B cell (primary cell): ENCODE measurements around the gene BMERB1. TPM values are rescaled to one million over a fixed set of nuclear protein-coding genes. Genes with fewer than 3 reads are reported as not detected.

Experiments used
- ATAC-seq: fragments of 200-7000 bp; cut with Tn5 transposase; one replicate; pipeline ENCODE4 v1.10.0; 2021; ENCODE audit warnings: low read depth, mild to moderate bottlenecking, moderate number of reproducible peaks, moderate library complexity
- CTCF ChIA-PET: fragments of 350-600 bp; sonication (Branson Sonifier 250); formaldehyde crosslinking; loops from one replicate; lab custom pipeline; 2021; ENCODE audit warnings: antibody characterized with exemption, inconsistent platforms; lab: Charles Lee
- POLR2A ChIA-PET: fragments of 350-600 bp; sonication (Branson Sonifier 250); formaldehyde crosslinking; loops from one replicate; lab custom pipeline; 2021; ENCODE audit warnings: antibody characterized with exemption; lab: Charles Lee
- DNase-seq: peaks from one replicate; pipeline ENCODE4 v3.0.0; 2013
- H2AFZ ChIP-seq: 2 replicates; pipeline ENCODE4 v1.6.1; 2012; ENCODE audit warnings: mild to moderate bottlenecking, low read depth, low read length; ENCODE audit not compliant: insufficient read depth, poor library complexity, severe bottlenecking
- H3K27ac ChIP-seq, 2 donors: 1 replicate in 1 of 2; 2 replicates in 1 of 2; pipeline ENCODE4 v1.5.1; 2012 to 2013; ENCODE audit warnings: low read length in 2 of 2, mild to moderate bottlenecking in 2 of 2, moderate library complexity in 1 of 2
- H3K27me3 ChIP-seq, 4 experiments: fragments of 200-600 bp in 1 of 4; sonication (generic) in 1 of 4; replicated peaks in 1 of 4; 1 replicate in 2 of 4; 2 replicates in 2 of 4; pipeline versions ENCODE4 v1.6.1 to v1.7.0; 2013 to 2016; ENCODE audit warnings: low read length in 3 of 4, mild to moderate bottlenecking in 2 of 4, mixed read lengths in 1 of 4, moderate library complexity in 1 of 4; ENCODE audit not compliant: insufficient read depth in 4 of 4, control insufficient read depth in 3 of 4; ENCODE audit errors: control extremely low read depth in 1 of 4
- H3K36me3 ChIP-seq, 2 experiments: replicated peaks in 1 of 2; 1 replicate in 1 of 2; 2 replicates in 1 of 2; pipeline versions ENCODE4 v1.6.1 to v1.7.1; 2013; ENCODE audit warnings: low read length in 1 of 2; ENCODE audit not compliant: insufficient read depth in 2 of 2, control insufficient read depth in 1 of 2; ENCODE audit errors: control extremely low read depth in 1 of 2, extremely low read depth in 1 of 2
- H3K4me1 ChIP-seq, 2 donors: fragments of 200-600 bp in 1 of 2; sonication (generic) in 1 of 2; 1 replicate in 1 of 2; 2 replicates in 1 of 2; pipeline versions ENCODE4 v1.5.1 to v1.6.1; 2013 to 2017; ENCODE audit warnings: low read length in 2 of 2; ENCODE audit not compliant: control insufficient read depth in 2 of 2, insufficient read depth in 2 of 2
- H3K4me2 ChIP-seq: replicated peaks from 2 replicates; pipeline ENCODE3; 2012; ENCODE audit warnings: mild to moderate bottlenecking, low read depth, low read length; ENCODE audit not compliant: poor library complexity, severe bottlenecking
- H3K4me3 ChIP-seq, 5 experiments: fragments of 200-600 bp in 1 of 5; sonication (generic) in 1 of 5; 1 replicate in 3 of 5; 2 replicates in 2 of 5; pipeline versions ENCODE4 v1.5.1 to v1.7.0; 2011 to 2016; ENCODE audit warnings: low read length in 4 of 5, mild to moderate bottlenecking in 4 of 5, low read depth in 2 of 5, control low read depth in 1 of 5, moderate library complexity in 1 of 5; ENCODE audit not compliant: insufficient read depth in 1 of 5; ENCODE audit errors: control extremely low read depth in 1 of 5, extremely low read depth in 1 of 5
- H3K79me2 ChIP-seq: fragments of 200-600 bp; sonication (generic); one replicate; pipeline ENCODE4 v1.6.0; 2016; ENCODE audit warnings: low read length; ENCODE audit not compliant: control insufficient read depth, insufficient read depth
- H3K9ac ChIP-seq: fragments of 200-600 bp; sonication (generic); 2 replicates; pipeline ENCODE4 v1.6.1; 2017; ENCODE audit warnings: mild to moderate bottlenecking, low read length, moderate library complexity
- H3K9me3 ChIP-seq, 3 donors: one replicate each; pipeline versions ENCODE4 v1.6.1 to v1.7.1; 2013; ENCODE audit warnings: low read length in 2 of 3; ENCODE audit not compliant: control insufficient read depth in 2 of 3, insufficient read depth in 1 of 3; ENCODE audit errors: control extremely low read depth in 1 of 3
- H4K20me1 ChIP-seq: 2 replicates; pipeline ENCODE4 v1.6.0; 2012; ENCODE audit warnings: mild to moderate bottlenecking, low read length; ENCODE audit not compliant: insufficient read depth, control insufficient read depth, poor library complexity, severe bottlenecking
- H3K27ac Mint-ChIP-seq: one replicate; pipeline ENCODE4 v1.8.0; 2021; ENCODE audit warnings: mixed read lengths
- H3K27me3 Mint-ChIP-seq: one replicate; pipeline ENCODE4 v1.8.0; 2021; ENCODE audit warnings: mixed read lengths
- H3K4me1 Mint-ChIP-seq: one replicate; pipeline ENCODE4 v1.8.0; 2021; ENCODE audit warnings: mixed read lengths
- H3K4me3 Mint-ChIP-seq: one replicate; pipeline ENCODE4 v1.8.0; 2021; ENCODE audit warnings: mixed read lengths
- H3K9me3 Mint-ChIP-seq: one replicate; pipeline ENCODE4 v1.8.0; 2022; ENCODE audit warnings: mixed read lengths; ENCODE audit not compliant: insufficient read depth
- CTCF ChIP-seq: fragments of 200-600 bp; IDR thresholded peaks from one replicate; pipeline ENCODE4 v1.8.0; 2022; ENCODE audit warnings: antibody characterized with exemption, mild to moderate bottlenecking
- EZH2 ChIP-seq: IDR thresholded peaks from 2 replicates; pipeline ENCODE4 v1.6.1; 2012; ENCODE audit warnings: borderline replicate concordance, low read depth, mild to moderate bottlenecking, moderate library complexity, low read length; ENCODE audit not compliant: insufficient read depth, poor library complexity, severe bottlenecking
- WGBS: methylation state at CpG from one replicate; pipeline ENCODE4 v1.1.5; 2013; ENCODE audit warnings: missing lambda C conversion rate; ENCODE audit not compliant: insufficient coverage; 5-methylcytosine and 5-hydroxymethylcytosine counted together
- intact Hi-C: fragments of 100-400 bp; cut with micrococcal nuclease; formaldehyde crosslinking; loops from one replicate; pipeline ENCODE4 v1.10.0; 2022
- polyA plus RNA-seq: library from polyadenylated mRNA; depleted of rRNA; stranded (reverse); fragments of >200 nt; gene quantifications from 2 replicates; pipeline ENCODE4 v1.2.3, GENCODE V29; 2012
- total RNA-seq, 2 donors: library from RNA; stranded (reverse); fragments of 120-200 nt in 1 of 2; gene quantifications; 1 replicate in 1 of 2; 2 replicates in 1 of 2; pipeline versions ENCODE4 v1.2.3 to v1.2.4, GENCODE V29; 2013 to 2022

The BMERB1 gene
- total and polyA plus RNA-seq, 2 donors (not counting 1 experiment from before 2014, with no cell fraction given): 2.2 to 11.2 TPM

GRCh38 chr16:15491411-15491810 lies 57.0 kb downstream of the BMERB1 start:
- intact Hi-C loops: no loop called here
- POLR2A ChIA-PET: no interaction called here
- no peaks in the 10 kb centered on the region for H3K36me3 ChIP-seq
- no peak overlapping the region for H3K9ac ChIP-seq
- H3K4me2 ChIP-seq: no peak overlapping the region
- Mint-ChIP-seq H3K4me1 (peaks cover 10% of the 10 kb centered on the region), H3K27me3 (no peaks in the 10 kb centered on the region), H3K4me3 (no peak overlapping the region), H3K9me3 (no peaks in the 10 kb centered on the region), H3K27ac (no peak overlapping the region)
- H3K27ac ChIP-seq: no peak overlapping the region
- peaks cover 0 to 2% (median 0%) of the 10 kb centered on the region in 3 donors for H3K9me3 ChIP-seq
- H2AFZ ChIP-seq: no peak overlapping the region
- H3K27me3 ChIP-seq: no peaks in the 10 kb centered on the region
- peaks cover 0 to 6% of the 10 kb centered on the region in 2 donors for H3K4me1 ChIP-seq
- DNase-seq (no peak), ATAC-seq (no peak)
- no peaks in the 10 kb centered on the region for H4K20me1 ChIP-seq
- 87% methylated on average over 3 of the region's 4 CpGs for WGBS
- CTCF ChIA-PET: no interaction called here
- no peaks in the 10 kb centered on the region for H3K79me2 ChIP-seq
- TF ChIP-seq EZH2: no peak
- no peak for TF ChIP-seq CTCF
- no peak overlapping the region for H3K4me3 ChIP-seq

- WGBS: 78% methylated on average over 7 of the region's 8 CpGs
- no peak overlapping the region for H3K4me2 ChIP-seq
Observed at GRCh38 chr16:15492091-15492740, 57.8 kb downstream of the BMERB1 start.

More at GRCh38 chr16:15492091-15492740, 57.8 kb downstream of the BMERB1 start:
- no peak overlapping the region for H3K4me3 ChIP-seq
- no peaks in the 10 kb centered on the region for H3K79me2 ChIP-seq
- H3K27me3 Mint-ChIP-seq: no peaks in the 10 kb centered on the region
- H3K9me3 ChIP-seq: peaks cover 0 to 2% (median 0%) of the 10 kb centered on the region in 3 donors
- no peak overlapping the region for H3K27ac Mint-ChIP-seq
- no peaks in the 10 kb centered on the region for H3K36me3 ChIP-seq
- H3K9ac ChIP-seq: no peak overlapping the region
- ChIA-PET CTCF (no interaction called here), POLR2A (no interaction called here)
- no peak for TF ChIP-seq EZH2
- no peak for TF ChIP-seq CTCF
- H3K4me3 Mint-ChIP-seq: no peak overlapping the region
- DNase-seq (no peak), ATAC-seq (no peak)
- H3K27ac ChIP-seq: no peak overlapping the region
- H3K9me3 Mint-ChIP-seq: no peaks in the 10 kb centered on the region
- peaks cover 0 to 6% of the 10 kb centered on the region in 2 donors for H3K4me1 ChIP-seq
- H3K27me3 ChIP-seq: no peaks in the 10 kb centered on the region
- H2AFZ ChIP-seq: no peak overlapping the region
- H3K4me1 Mint-ChIP-seq: peaks cover 10% of the 10 kb centered on the region
- H4K20me1 ChIP-seq: no peaks in the 10 kb centered on the region
- intact Hi-C loops: no loop called here
